Gastroesophageal sphincter (tissue), 4 donors: Measurements from ENCODE around the gene IRX6. TPM values are rescaled to one million over a fixed set of nuclear protein-coding genes. Genes with fewer than 3 reads are reported as not detected.

Experiments
- ATAC-seq: fragments of 150-250 bp; one replicate; pipeline ENCODE4 v1.9.1; 2016; ENCODE audit warnings: mild to moderate bottlenecking, moderate library complexity
- H3K27ac ChIP-seq, 4 donors: fragments of 200-600 bp; sonication (generic) in 3 of 4; 1 replicate in 3 of 4; 2 replicates in 1 of 4; pipeline ENCODE4 v1.5.1; 2016 to 2019
- H3K27me3 ChIP-seq: fragments of 200-600 bp; sonication (generic); one replicate; pipeline ENCODE4 v1.5.1; 2019
- H3K36me3 ChIP-seq, 2 donors: fragments of 200-600 bp; sonication (generic); one replicate each; pipeline ENCODE4 v1.5.1; 2019; ENCODE audit warnings: control low read depth in 1 of 2
- H3K4me1 ChIP-seq, 3 donors: fragments of 200-600 bp; sonication (generic); 1 replicate in 2 of 3; 2 replicates in 1 of 3; pipeline ENCODE4 v1.5.1; 2016 to 2019; ENCODE audit warnings: control low read depth in 2 of 3
- H3K4me3 ChIP-seq, 2 donors: fragments of 200-600 bp; sonication (generic); one replicate each; pipeline ENCODE4 v1.5.1; 2019; ENCODE audit warnings: mild to moderate bottlenecking in 1 of 2, moderate library complexity in 1 of 2
- H3K9me3 ChIP-seq, 3 donors: fragments of 200-600 bp; sonication (generic); one replicate each; pipeline ENCODE4 v1.5.1; 2017 to 2019; ENCODE audit warnings: control low read depth in 2 of 3
- CTCF ChIP-seq, 4 experiments: fragments of 200-600 bp in 2 of 4; fragments of 450-650 bp in 2 of 4; sonication (generic) in 1 of 4; IDR thresholded peaks; one replicate each; pipeline ENCODE4 v1.5.1; 2017 to 2019; ENCODE audit warnings: antibody characterized with exemption in 4 of 4, mild to moderate bottlenecking in 2 of 4, moderate library complexity in 2 of 4
- EP300 ChIP-seq: sonication (generic); formaldehyde crosslinking; IDR thresholded peaks from one replicate; pipeline ENCODE4 v1.6.1; 2017; ENCODE audit warnings: antibody characterized with exemption, mild to moderate bottlenecking
- POLR2A ChIP-seq, 2 donors: fragments of 450-650 bp; IDR thresholded peaks; one replicate each; pipeline ENCODE4 v1.6.1; 2017; ENCODE audit warnings: antibody characterized with exemption in 2 of 2, mild to moderate bottlenecking in 2 of 2, moderate library complexity in 1 of 2
- POLR2AphosphoS5 ChIP-seq: sonication (generic); formaldehyde crosslinking; IDR thresholded peaks from one replicate; pipeline ENCODE4 v1.6.1; 2017; ENCODE audit warnings: antibody characterized with exemption
- WGBS, 2 donors: methylation state at CpG; one replicate each; pipeline ENCODE4 v1.1.5; 2018; ENCODE audit warnings: low coverage in 1 of 2; 5-methylcytosine and 5-hydroxymethylcytosine counted together
- total RNA-seq, 4 donors: library from RNA; depleted of rRNA; stranded (reverse); fragments of >200 nt; gene quantifications; one replicate each; pipeline ENCODE4 v1.1.0, GENCODE V29; 2016

IRX6 gene
- total RNA-seq, 4 donors from 2014 or later: 0.12 to 0.64 TPM; not detected in 2

- Histone ChIP-seq H3K27ac (no peak overlapping the region), H3K36me3 (no peaks in the 10 kb centered on the region), H3K4me3 (no peak overlapping the region), H3K4me1 (no peaks in the 10 kb centered on the region), H3K27me3 (peaks cover 58% of the 10 kb centered on the region), H3K9me3 (peaks cover 0 to 2% (median 0%) of the 10 kb centered on the region in 3 donors)
- WGBS, 2 donors: 0% methylated on average over 1 of the region's 6 CpGs; no CpG with 5 or more reads in 1 of the 2 donors
- ATAC-seq: no peak
- no peak for TF ChIP-seq POLR2AphosphoS5
- no peak for TF ChIP-seq POLR2A (IDR thresholded peaks at IDR 0.05)
- no peak for TF ChIP-seq CTCF (IDR thresholded peaks at IDR 0.05)
- no peak for TF ChIP-seq EP300
Observed at GRCh38 chr16:55302635-55303034, 21.4 kb upstream of the IRX6 start.

GRCh38 chr16:55308973-55309372 lies 15.0 kb upstream of the IRX6 start:
- 69 to 83% methylated on average over 2 of the region's 2 CpGs for WGBS, 2 donors
- TF ChIP-seq POLR2AphosphoS5: no peak
- TF ChIP-seq CTCF (IDR thresholded peaks at IDR 0.05): no peak
- no peak for TF ChIP-seq EP300
- no peak for TF ChIP-seq POLR2A (IDR thresholded peaks at IDR 0.05)

GRCh38 chr16:55322327-55322726 lies 1.7 kb upstream of the IRX6 start:
- H3K36me3 ChIP-seq: no peaks in the 10 kb centered on the region
- H3K9me3 ChIP-seq: no peaks in the 10 kb centered on the region
- no peak overlapping the region for H3K27ac ChIP-seq
- peaks cover 0 to 18% (median 8%) of the 10 kb centered on the region in 3 donors for H3K4me1 ChIP-seq
- no peak overlapping the region for H3K4me3 ChIP-seq
- 58 to 64% methylated on average over 1 to 2 of the region's 2 CpGs for WGBS, 2 donors
- ATAC-seq: no peak
- H3K27me3 ChIP-seq: peaks cover 90% of the 10 kb centered on the region
- no peak for TF ChIP-seq POLR2AphosphoS5
- no peak for TF ChIP-seq CTCF (IDR thresholded peaks at IDR 0.05)
- TF ChIP-seq EP300: no peak
- no peak for TF ChIP-seq POLR2A (IDR thresholded peaks at IDR 0.05)

More at GRCh38 chr16:55308973-55309372, 15.0 kb upstream of the IRX6 start:
- H3K4me1 ChIP-seq: no peaks in the 10 kb centered on the region
- ATAC-seq: no peak
- no peak overlapping the region for H3K4me3 ChIP-seq
- no peak overlapping the region for H3K27ac ChIP-seq
- H3K9me3 ChIP-seq: peaks cover 0 to 12% (median 0%) of the 10 kb centered on the region in 3 donors
- H3K27me3 ChIP-seq: peaks cover 40% of the 10 kb centered on the region
- no peaks in the 10 kb centered on the region for H3K36me3 ChIP-seq

- H3K9me3 ChIP-seq: no peaks in the 10 kb centered on the region
- H3K4me1 ChIP-seq: peaks cover 0 to 25% (median 8%) of the 10 kb centered on the region in 3 donors
- ATAC-seq: no peak
- H3K36me3 ChIP-seq: no peaks in the 10 kb centered on the region
- no peak overlapping the region for H3K27ac ChIP-seq
- H3K27me3 ChIP-seq: peaks cover 92% of the 10 kb centered on the region
- TF ChIP-seq CTCF (IDR thresholded peaks at IDR 0.05) (no peak), EP300 (no peak), POLR2A (IDR thresholded peaks at IDR 0.05) (no peak)
- WGBS, 2 donors: 10% methylated on average over 11 of the region's 70 CpGs; no CpG with 5 or more reads in 1 of the 2 donors
- peak overlapping the region in 1 of 2 donors; percentile 10 for H3K4me3 ChIP-seq
Observed at GRCh38 chr16:55324285-55325079, 479 bp downstream of the IRX6 start.

GRCh38 chr16:55325080-55325447 lies 1.1 kb downstream of the IRX6 start:
- no peak overlapping the region for H3K4me3 ChIP-seq
- no peaks in the 10 kb centered on the region for H3K9me3 ChIP-seq
- ATAC-seq: no peak
- H3K36me3 ChIP-seq: no peaks in the 10 kb centered on the region
- no peak overlapping the region for H3K27ac ChIP-seq
- TF ChIP-seq EP300 (no peak), POLR2AphosphoS5 (no peak), CTCF (IDR thresholded peaks at IDR 0.05) (no peak), POLR2A (IDR thresholded peaks at IDR 0.05) (no peak)
- H3K4me1 ChIP-seq: peaks cover 0 to 25% (median 8%) of the 10 kb centered on the region in 3 donors
- WGBS, 2 donors: 0% methylated on average over 1 to 13 of the region's 13 CpGs
- H3K27me3 ChIP-seq: peaks cover 94% of the 10 kb centered on the region
